ENCODE results near the gene AFMID. TPM values are rescaled to one million over a fixed set of nuclear protein-coding genes. Genes with fewer than 3 reads are reported as not detected.

The AFMID gene
- polyA plus RNA-seq, 3 donors, result 7.1 to 45.7 (median 14.2) TPM

DNA sequence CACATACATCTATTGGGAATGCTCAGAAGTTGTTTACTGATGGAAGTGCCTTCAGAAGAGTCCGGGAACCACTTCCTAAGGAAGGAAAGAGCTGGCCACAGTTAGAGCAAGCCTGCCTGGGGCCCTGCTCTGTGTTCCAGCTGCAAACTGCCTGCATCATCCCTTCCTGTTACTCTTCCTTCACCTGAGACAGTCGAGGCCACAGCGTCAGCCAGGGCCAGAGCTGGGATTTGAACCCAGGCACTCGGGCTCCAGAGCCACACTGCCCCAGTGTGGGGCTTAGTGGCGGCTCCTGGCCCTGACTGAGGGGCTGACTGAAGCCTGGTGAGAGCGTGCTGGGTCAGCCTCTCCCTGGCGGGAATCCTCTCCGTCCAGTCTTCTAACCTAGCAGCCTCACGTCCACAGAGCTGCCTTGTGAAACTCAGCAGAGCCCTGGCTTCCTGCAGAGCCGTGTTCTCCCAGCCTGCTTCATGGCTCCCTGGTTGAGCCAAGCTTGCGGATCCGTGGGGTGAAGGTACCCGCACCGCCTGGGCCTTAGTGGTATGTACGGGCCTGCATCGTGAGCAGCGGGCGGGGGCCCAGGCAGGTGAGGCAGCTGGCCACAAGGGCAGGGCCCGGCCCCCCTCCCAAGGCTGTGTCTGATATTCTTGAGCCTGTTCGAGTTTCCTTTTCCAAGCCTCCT, 45.6 kb upstream of the AFMID start:
- no peaks in the 10 kb centered on the region for H3K27me3 ChIP-seq (ENCODE audit: control insufficient read depth in 2 of 2, insufficient read depth in 2 of 2, low read length in 2 of 2)
- H3K36me3 ChIP-seq (replicated peaks in 1 of 2; ENCODE audit: control insufficient read depth in 1 of 2, insufficient read depth in 2 of 2, low read length in 2 of 2), result peaks cover 19 to 22% of the 10 kb centered on the region in 2 donors
- Mint-ChIP-seq H3K36me3 (peaks cover 18 to 38% of the 10 kb centered on the region in 2 donors), H3K4me1 (peaks cover 78% of the 10 kb centered on the region), H3K27ac (peak overlapping the region in 1 of 7 donors; percentile 30), H3K27me3 (ENCODE audit: low read depth in 3 of 3) (peaks cover 0 to 5% (median 0%) of the 10 kb centered on the region in 3 donors), H3K9me3 (no peaks in the 10 kb centered on the region), H3K4me3 (no peak overlapping the region)
- no peak overlapping the region for H3K4me2 ChIP-seq (replicated peaks; ENCODE audit: extremely low read depth, low read length, poor library complexity, severe bottlenecking)
- peaks cover 10% of the 10 kb centered on the region for H3K79me2 ChIP-seq (ENCODE audit: insufficient read depth, low read length)
- WGBS (ENCODE audit: insufficient coverage), result 83% methylated on average over 16 of the region's 20 CpGs
- intact Hi-C loops (cut with micrococcal nuclease), result loop anchor here in 1 of 2 donors (5.0 kb wide), 1 partner anchor 46 kb away; the partner anchor contains the start of genes AFMID and TK1
- no peak overlapping the region for H3K27ac ChIP-seq (ENCODE audit: low read depth in 1 of 2, low read length in 2 of 2)
- H3K4me3 ChIP-seq (replicated peaks in 1 of 3; ENCODE audit: low read depth in 2 of 3, low read length in 3 of 3), result no peak overlapping the region
- TF ChIP-seq CTCF (IDR thresholded peaks at IDR 0.05), result no peak
- H3K9me3 ChIP-seq (replicated peaks in 1 of 2; ENCODE audit: control insufficient read depth in 1 of 2, insufficient read depth in 1 of 2, low read length in 2 of 2), result no peaks in the 10 kb centered on the region
- peaks cover 44% of the 10 kb centered on the region for H4K20me1 ChIP-seq (ENCODE audit: insufficient read depth, low read length)
- H2AFZ ChIP-seq (ENCODE audit: insufficient read depth, low read depth, low read length, poor library complexity, severe bottlenecking), result no peak overlapping the region
- no peak for DNase-seq
- H3K9ac ChIP-seq (ENCODE audit: insufficient read depth, low read length, poor library complexity, severe bottlenecking), result no peak overlapping the region
- peaks cover 88 to 98% of the 10 kb centered on the region in 2 donors for H3K4me1 ChIP-seq (ENCODE audit: control insufficient read depth in 1 of 2, insufficient read depth in 2 of 2, low read length in 2 of 2)

DNA sequence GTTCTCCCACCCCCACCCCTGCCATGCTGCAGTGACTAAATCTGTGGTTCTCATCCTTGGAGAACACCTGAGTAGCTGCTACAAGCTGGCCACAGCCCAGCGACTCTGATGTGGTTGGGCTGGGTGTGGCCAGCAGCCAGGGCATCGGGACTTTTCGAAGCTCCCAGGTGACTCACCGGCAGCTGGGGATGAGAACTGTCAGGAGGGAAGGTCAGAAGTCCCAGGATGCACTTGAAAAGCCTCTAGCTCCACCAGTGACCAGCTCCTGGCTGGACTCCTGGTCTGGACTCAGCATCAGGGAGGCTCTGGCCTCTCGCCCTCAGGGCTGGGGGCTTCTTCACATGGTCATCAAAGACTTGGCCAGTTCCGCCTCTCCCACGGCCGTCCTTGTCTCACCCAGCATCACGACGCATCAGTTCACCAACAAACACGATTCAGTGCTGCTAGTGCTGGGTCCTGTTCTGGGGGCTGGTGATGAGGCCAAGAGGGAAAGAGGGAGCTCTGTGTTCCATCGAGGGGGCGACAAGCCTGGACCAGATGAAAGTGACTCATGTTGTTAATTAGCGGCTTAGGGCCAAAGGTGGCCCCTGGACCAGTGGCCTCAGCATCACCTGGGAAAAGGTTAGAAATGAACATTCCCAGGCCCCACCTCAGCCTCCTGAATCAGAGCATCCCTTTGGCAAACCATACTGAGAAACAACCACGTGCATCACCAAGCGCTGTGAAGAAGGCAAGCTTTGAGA, 44.9 kb upstream of the AFMID start:
- H4K20me1 ChIP-seq (ENCODE audit: insufficient read depth, low read length), result peaks cover 37% of the 10 kb centered on the region
- peak in 1 of 3 donors; percentile 53 for DNase-seq
- peaks cover 0 to 4% (median 0%) of the 10 kb centered on the region in 3 donors for H3K27me3 Mint-ChIP-seq (ENCODE audit: low read depth in 3 of 3)
- H3K9me3 Mint-ChIP-seq, result no peaks in the 10 kb centered on the region
- intact Hi-C loops (cut with micrococcal nuclease), result loop anchor here in 1 of 2 donors (5.0 kb wide), 1 partner anchor 45 kb away; the partner anchor contains the start of genes AFMID and TK1
- H3K9me3 ChIP-seq (replicated peaks in 1 of 2; ENCODE audit: control insufficient read depth in 1 of 2, insufficient read depth in 1 of 2, low read length in 2 of 2), result no peaks in the 10 kb centered on the region
- TF ChIP-seq CTCF (IDR thresholded peaks at IDR 0.05), result no peak
- no peak overlapping the region for H3K4me3 ChIP-seq (replicated peaks in 1 of 3; ENCODE audit: low read depth in 2 of 3, low read length in 3 of 3)
- H3K27me3 ChIP-seq (ENCODE audit: control insufficient read depth in 2 of 2, insufficient read depth in 2 of 2, low read length in 2 of 2), result no peaks in the 10 kb centered on the region
- H3K4me1 Mint-ChIP-seq, result peaks cover 72% of the 10 kb centered on the region
- H3K9ac ChIP-seq (ENCODE audit: insufficient read depth, low read length, poor library complexity, severe bottlenecking), result no peak overlapping the region
- no peak overlapping the region for H2AFZ ChIP-seq (ENCODE audit: insufficient read depth, low read depth, low read length, poor library complexity, severe bottlenecking)
- H3K27ac ChIP-seq (ENCODE audit: low read depth in 1 of 2, low read length in 2 of 2), result no peak overlapping the region
- no peak overlapping the region for H3K4me2 ChIP-seq (replicated peaks; ENCODE audit: extremely low read depth, low read length, poor library complexity, severe bottlenecking)
- no peak overlapping the region for H3K4me3 Mint-ChIP-seq
- peak overlapping the region in 2 of 7 donors; percentile 9 to 62 for H3K27ac Mint-ChIP-seq
- 93% methylated on average over 12 of the region's 16 CpGs for WGBS (ENCODE audit: insufficient coverage)
- peaks cover 12 to 31% of the 10 kb centered on the region in 2 donors for H3K36me3 Mint-ChIP-seq
- peaks cover 83 to 97% of the 10 kb centered on the region in 2 donors for H3K4me1 ChIP-seq (ENCODE audit: control insufficient read depth in 1 of 2, insufficient read depth in 2 of 2, low read length in 2 of 2)
- peaks cover 15 to 16% of the 10 kb centered on the region in 2 donors for H3K36me3 ChIP-seq (replicated peaks in 1 of 2; ENCODE audit: control insufficient read depth in 1 of 2, insufficient read depth in 2 of 2, low read length in 2 of 2)
- peaks cover 10% of the 10 kb centered on the region for H3K79me2 ChIP-seq (ENCODE audit: insufficient read depth, low read length)
